GM18511 (cell line): ENCODE measurements around the gene CBLN3.
"Not testable (repeated sequence)": the region's sequence is repeated elsewhere in the genome, so short reads cannot be mapped to it uniquely, and the experiment has no call there.

Experiments
- ATAC-seq: cut with Tn5 transposase; IDR thresholded peaks from one replicate; pipeline ENCODE4 v1.9.1; 2021; ENCODE audit warnings: mild to moderate bottlenecking, moderate library complexity; ENCODE audit not compliant: unreplicated experiment

The CBLN3 gene

GRCh38 chr14:24406416-24406815 lies 23.1 kb downstream of the CBLN3 start:
- no peak for ATAC-seq

GRCh38 chr14:24404814-24405213 lies 24.7 kb downstream of the CBLN3 start:
- ATAC-seq = no peak

GRCh38 chr14:24403294-24403998 lies 26.0 kb downstream of the CBLN3 start:
- ATAC-seq = no peak

- ATAC-seq = no peak
These were observed 27.4 kb downstream of the CBLN3 start for GRCh38 chr14:24401810-24402702.

GRCh38 chr14:24399999-24400718 lies 29.3 kb downstream of the CBLN3 start:
- ATAC-seq = no peak

GRCh38 chr14:24399447-24399822 lies 30.0 kb downstream of the CBLN3 start:
- no peak for ATAC-seq

- no peak for ATAC-seq
These were observed 30.6 kb downstream of the CBLN3 start, which contains the start of gene NYNRIN for GRCh38 chr14:24398653-24399446. NYNRIN (plus strand) TSS chr14:24399003; CDS start chr14:24399247, 244 bp downstream.

- no peak for ATAC-seq
These were observed 31.2 kb downstream of the CBLN3 start for GRCh38 chr14:24398293-24398652.

- no peak for ATAC-seq
These were observed 31.7 kb downstream of the CBLN3 start for GRCh38 chr14:24397639-24398292.

- no peak for ATAC-seq
These were observed 33.6 kb downstream of the CBLN3 start for GRCh38 chr14:24395609-24396582.

GRCh38 chr14:24394275-24394674 lies 35.2 kb downstream of the CBLN3 start:
- no peak for ATAC-seq

GRCh38 chr14:24392325-24393091 lies 37.0 kb downstream of the CBLN3 start:
- no peak for ATAC-seq

GRCh38 chr14:24390701-24391468 lies 38.6 kb downstream of the CBLN3 start:
- no peak for ATAC-seq

- ATAC-seq = no peak
These were observed 40.1 kb downstream of the CBLN3 start for GRCh38 chr14:24389226-24389848.

- no peak for ATAC-seq
These were observed 40.8 kb downstream of the CBLN3 start for GRCh38 chr14:24388474-24389179.

GRCh38 chr14:24387579-24387978 lies 41.9 kb downstream of the CBLN3 start:
- not testable (repeated sequence) for ATAC-seq

- ATAC-seq = no peak
These were observed 42.5 kb downstream of the CBLN3 start for GRCh38 chr14:24387009-24387345.
